Activated CD4-positive, CD25-positive, alpha-beta regulatory T cell treated with anti-CD3 and anti-CD28 coated beads, Interleukin-2, amount 50 U/mL, for 72 hours (primary cell): ENCODE results near the gene CHFR.
"Not testable (repeated sequence)": the region's sequence is repeated elsewhere in the genome, so short reads cannot be mapped to it uniquely, and the experiment has no call there.

Experiments
- DNase-seq: peaks from one replicate; pipeline ENCODE4 v3.0.0; 2021

The CHFR gene

GRCh38 chr12:132874175-132874574 lies 13.2 kb downstream of the CHFR start:
- no peak for DNase-seq

GRCh38 chr12:132873724-132874123 lies 13.7 kb downstream of the CHFR start:
- no peak for DNase-seq

GRCh38 chr12:132872975-132873421 lies 14.4 kb downstream of the CHFR start:
- no peak for DNase-seq

- no peak for DNase-seq
Observed at GRCh38 chr12:132872073-132872855, 15.1 kb downstream of the CHFR start.

- no peak for DNase-seq
Observed at GRCh38 chr12:132869551-132869950, 17.9 kb downstream of the CHFR start.

GRCh38 chr12:132866251-132866828 lies 21.1 kb downstream of the CHFR start:
- no peak for DNase-seq

- DNase-seq: no peak
Observed at GRCh38 chr12:132861558-132861957, 25.8 kb downstream of the CHFR start.

GRCh38 chr12:132858718-132859266 lies 28.6 kb downstream of the CHFR start:
- DNase-seq: no peak

- DNase-seq: not testable (repeated sequence)
Observed at GRCh38 chr12:132857019-132857418, 30.4 kb downstream of the CHFR start.

- DNase-seq: no peak
Observed at GRCh38 chr12:132856581-132856980, 30.8 kb downstream of the CHFR start.

- DNase-seq: not testable (repeated sequence)
Observed at GRCh38 chr12:132855211-132855610, 32.2 kb downstream of the CHFR start.

- DNase-seq: no peak
Observed at GRCh38 chr12:132853285-132854092, 33.9 kb downstream of the CHFR start.

- no peak for DNase-seq
Observed at GRCh38 chr12:132852496-132852895, 34.9 kb downstream of the CHFR start.

GRCh38 chr12:132851465-132851864 lies 35.9 kb downstream of the CHFR start:
- no peak for DNase-seq

GRCh38 chr12:132850291-132850690 lies 37.1 kb downstream of the CHFR start:
- DNase-seq: no peak

GRCh38 chr12:132848521-132848920 lies 38.9 kb downstream of the CHFR start:
- no peak for DNase-seq

GRCh38 chr12:132847363-132848356 lies 39.7 kb downstream of the CHFR start:
- no peak for DNase-seq

GRCh38 chr12:132844681-132845080 lies 42.7 kb downstream of the CHFR start:
- DNase-seq: not testable (repeated sequence)

- no peak for DNase-seq
Observed at GRCh38 chr12:132842449-132843045, 44.9 kb downstream of the CHFR start.

- DNase-seq: no peak
Observed at GRCh38 chr12:132841151-132841550, 46.3 kb downstream of the CHFR start.

- DNase-seq: no peak
Observed at GRCh38 chr12:132840536-132840935, 46.9 kb downstream of the CHFR start.
